ENCODE data around the gene OXCT1.

OXCT1 gene

DNA sequence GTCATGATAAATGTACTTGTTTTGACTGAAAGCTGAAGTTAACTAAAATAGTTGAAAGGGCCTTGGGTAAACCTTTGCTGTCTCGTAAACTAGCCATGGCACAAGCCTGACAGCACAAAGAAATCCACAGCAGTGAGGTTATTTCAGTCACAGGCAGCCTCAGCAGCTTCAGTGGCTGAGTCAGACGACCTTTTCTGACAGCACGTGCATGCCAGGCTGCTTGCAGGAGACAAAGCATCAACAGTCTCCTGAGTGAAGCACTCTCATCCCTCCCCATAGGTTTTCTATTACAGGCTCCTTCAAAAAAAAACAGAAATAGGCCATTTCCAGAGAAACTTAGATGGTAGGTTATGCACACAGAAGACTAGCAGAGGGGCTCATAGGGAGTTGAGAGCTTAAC is 34.6 kb downstream of the OXCT1 start:
- no peaks in the 10 kb centered on the region for H3K27me3 ChIP-seq (replicated peaks; ENCODE audit: control insufficient read depth, insufficient read depth, low read length)
- H3K36me3 ChIP-seq (ENCODE audit: control insufficient read depth, insufficient read depth, low read length), result no peaks in the 10 kb centered on the region; the same call in 1 of the 2 replicates
- H3K4me3 ChIP-seq (replicated peaks; ENCODE audit: low read depth, low read length), result no peak overlapping the region
- DNase-seq (ENCODE audit: extremely low read depth, insufficient read length), result no peak
- TF ChIP-seq, protein P1, sequence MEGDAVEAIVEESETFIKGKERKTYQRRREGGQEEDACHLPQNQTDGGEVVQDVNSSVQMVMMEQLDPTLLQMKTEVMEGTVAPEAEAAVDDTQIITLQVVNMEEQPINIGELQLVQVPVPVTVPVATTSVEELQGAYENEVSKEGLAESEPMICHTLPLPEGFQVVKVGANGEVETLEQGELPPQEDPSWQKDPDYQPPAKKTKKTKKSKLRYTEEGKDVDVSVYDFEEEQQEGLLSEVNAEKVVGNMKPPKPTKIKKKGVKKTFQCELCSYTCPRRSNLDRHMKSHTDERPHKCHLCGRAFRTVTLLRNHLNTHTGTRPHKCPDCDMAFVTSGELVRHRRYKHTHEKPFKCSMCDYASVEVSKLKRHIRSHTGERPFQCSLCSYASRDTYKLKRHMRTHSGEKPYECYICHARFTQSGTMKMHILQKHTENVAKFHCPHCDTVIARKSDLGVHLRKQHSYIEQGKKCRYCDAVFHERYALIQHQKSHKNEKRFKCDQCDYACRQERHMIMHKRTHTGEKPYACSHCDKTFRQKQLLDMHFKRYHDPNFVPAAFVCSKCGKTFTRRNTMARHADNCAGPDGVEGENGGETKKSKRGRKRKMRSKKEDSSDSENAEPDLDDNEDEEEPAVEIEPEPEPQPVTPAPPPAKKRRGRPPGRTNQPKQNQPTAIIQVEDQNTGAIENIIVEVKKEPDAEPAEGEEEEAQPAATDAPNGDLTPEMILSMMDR (IDR thresholded peaks at IDR 0.05; ENCODE audit: insufficient read depth, low read length, poor library complexity, severe bottlenecking), result no peak

DNA sequence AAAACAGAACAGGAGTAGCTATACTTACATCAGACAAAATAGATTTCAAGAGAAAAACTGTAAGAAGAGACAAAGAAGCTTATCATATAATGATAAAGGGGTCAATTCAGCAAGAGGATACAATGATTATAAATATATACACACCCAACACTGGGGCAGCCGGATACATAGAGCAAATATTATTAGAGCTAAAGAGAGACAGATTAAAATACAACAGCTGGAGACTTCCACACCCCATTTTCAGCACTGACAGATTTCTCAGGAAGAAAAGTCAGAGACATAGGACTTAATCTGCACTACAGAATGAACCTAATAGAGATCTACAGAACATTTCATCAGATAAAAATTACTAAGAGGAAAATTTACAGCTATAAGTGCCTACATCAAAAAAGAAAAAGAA is 35.7 kb downstream of the OXCT1 start:
- Histone ChIP-seq H3K27me3 (replicated peaks; ENCODE audit: control insufficient read depth, insufficient read depth, low read length) (no peaks in the 10 kb centered on the region), H3K4me3 (replicated peaks; ENCODE audit: low read depth, low read length) (no peak overlapping the region), H3K36me3 (ENCODE audit: control insufficient read depth, insufficient read depth, low read length) (no peaks in the 10 kb centered on the region; the same call in 1 of the 2 replicates)
- TF ChIP-seq, protein P1 (IDR thresholded peaks at IDR 0.05; ENCODE audit: insufficient read depth, low read length, poor library complexity, severe bottlenecking), result no peak
- DNase-seq (ENCODE audit: extremely low read depth, insufficient read length), result no peak

DNA sequence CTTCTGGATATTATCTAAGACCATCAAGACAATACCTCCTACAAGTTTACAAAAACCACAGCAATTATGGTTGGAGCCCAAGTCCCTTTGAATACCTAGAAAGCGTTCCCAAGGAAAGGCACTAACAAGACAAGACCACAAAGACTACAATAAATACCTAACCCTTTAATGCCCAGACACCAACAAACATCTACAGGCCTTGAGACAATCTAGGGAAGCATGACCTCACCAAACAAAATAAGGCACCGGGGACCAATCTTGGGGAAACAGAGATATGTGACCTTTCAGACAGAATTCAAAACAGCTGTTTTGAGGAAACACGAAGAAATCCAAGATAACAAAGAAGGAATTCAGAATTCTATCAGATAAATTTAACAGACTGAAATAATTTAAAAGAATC is 37.8 kb downstream of the OXCT1 start:
- DNase-seq (ENCODE audit: extremely low read depth, insufficient read length), result no peak
- Histone ChIP-seq H3K4me3 (replicated peaks; ENCODE audit: low read depth, low read length) (no peak overlapping the region), H3K36me3 (ENCODE audit: control insufficient read depth, insufficient read depth, low read length) (no peaks in the 10 kb centered on the region), H3K27me3 (replicated peaks; ENCODE audit: control insufficient read depth, insufficient read depth, low read length) (no peaks in the 10 kb centered on the region)
- TF ChIP-seq, protein P1 (IDR thresholded peaks at IDR 0.05; ENCODE audit: insufficient read depth, low read length, poor library complexity, severe bottlenecking), result no peak

DNA sequence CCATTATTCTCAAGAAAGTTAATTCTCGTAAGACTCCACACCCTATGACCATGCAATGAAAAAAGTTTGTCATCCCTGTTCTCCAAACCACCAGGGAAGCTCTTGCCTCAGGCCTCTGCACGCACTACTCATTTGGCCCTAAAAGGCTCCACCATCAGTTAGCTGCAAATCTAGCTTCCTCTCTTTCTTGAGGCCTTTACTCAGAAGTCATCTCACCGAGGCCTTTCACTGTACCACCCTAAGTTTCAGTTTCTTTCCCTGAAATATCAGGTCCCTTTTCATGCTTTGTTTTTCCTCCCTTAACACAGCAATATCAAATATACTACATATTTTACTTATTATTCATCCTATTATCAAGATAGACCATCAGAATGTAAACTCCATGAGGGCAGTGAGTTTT is 39.1 kb downstream of the OXCT1 start:
- DNase-seq (ENCODE audit: extremely low read depth, insufficient read length), result no peak
- H3K36me3 ChIP-seq (ENCODE audit: control insufficient read depth, insufficient read depth, low read length), result no peaks in the 10 kb centered on the region
- no peaks in the 10 kb centered on the region for H3K27me3 ChIP-seq (replicated peaks; ENCODE audit: control insufficient read depth, insufficient read depth, low read length)
- TF ChIP-seq, protein P1 (IDR thresholded peaks at IDR 0.05; ENCODE audit: insufficient read depth, low read length, poor library complexity, severe bottlenecking), result no peak
- no peak overlapping the region for H3K4me3 ChIP-seq (replicated peaks; ENCODE audit: low read depth, low read length)

DNA sequence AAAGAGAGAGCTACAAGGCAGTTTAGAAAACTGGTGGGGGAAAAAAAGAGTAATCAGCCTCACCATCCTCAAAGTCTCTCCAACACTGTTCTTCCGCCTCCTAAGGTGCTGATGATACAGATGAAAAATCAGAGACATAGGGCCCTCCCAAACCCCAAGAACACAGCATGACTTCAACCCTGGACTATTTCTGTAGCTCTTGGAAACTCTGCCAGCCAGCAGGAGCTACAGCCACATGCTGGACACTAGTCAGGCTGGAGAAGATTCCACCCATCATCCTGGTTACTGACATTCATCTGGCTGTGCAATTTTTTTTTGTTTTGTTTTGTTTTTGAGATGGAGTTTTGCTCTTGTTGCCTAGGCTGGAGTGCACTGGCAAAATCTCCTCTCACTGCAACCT is 42.4 kb downstream of the OXCT1 start:
- TF ChIP-seq, protein P1 (IDR thresholded peaks at IDR 0.05; ENCODE audit: insufficient read depth, low read length, poor library complexity, severe bottlenecking), result no peak
- H3K27me3 ChIP-seq (replicated peaks; ENCODE audit: control insufficient read depth, insufficient read depth, low read length), result no peaks in the 10 kb centered on the region
- no peak for DNase-seq (ENCODE audit: extremely low read depth, insufficient read length)
- no peaks in the 10 kb centered on the region for H3K36me3 ChIP-seq (ENCODE audit: control insufficient read depth, insufficient read depth, low read length)
- no peak overlapping the region for H3K4me3 ChIP-seq (replicated peaks; ENCODE audit: low read depth, low read length)

DNA sequence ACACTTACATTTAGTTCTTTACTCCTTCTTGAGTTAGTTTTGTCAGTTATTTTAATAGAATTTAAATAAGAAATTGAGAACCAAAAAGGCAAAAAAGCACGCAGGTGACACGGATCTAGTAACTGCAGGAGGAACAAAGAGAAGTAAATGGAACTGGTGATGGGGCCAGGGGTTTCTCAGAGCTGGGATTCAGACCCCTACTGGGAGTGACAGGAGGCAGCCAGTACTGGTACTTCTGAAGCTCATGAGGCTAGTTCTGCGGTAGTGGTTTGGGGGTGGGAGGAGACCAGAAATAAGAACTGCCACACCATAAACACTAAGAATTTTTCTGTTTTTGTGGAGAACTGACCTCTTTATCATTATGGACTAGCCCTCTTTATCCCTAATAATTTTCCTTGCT is 48.2 kb downstream of the OXCT1 start:
- H3K27me3 ChIP-seq (replicated peaks; ENCODE audit: control insufficient read depth, insufficient read depth, low read length), result no peaks in the 10 kb centered on the region
- DNase-seq (ENCODE audit: extremely low read depth, insufficient read length), result no peak
- no peaks in the 10 kb centered on the region for H3K36me3 ChIP-seq (ENCODE audit: control insufficient read depth, insufficient read depth, low read length)
- TF ChIP-seq, protein P1 (IDR thresholded peaks at IDR 0.05; ENCODE audit: insufficient read depth, low read length, poor library complexity, severe bottlenecking), result no peak
- H3K4me3 ChIP-seq (replicated peaks; ENCODE audit: low read depth, low read length), result no peak overlapping the region

Data from GM06990 (cell line).